Fibroblast of skin of abdomen (primary cell): ENCODE results near the gene MPZL1.
"Not testable (repeated sequence)": the region's sequence is repeated elsewhere in the genome, so short reads cannot be mapped to it uniquely, and the experiment has no call there.

ENCODE experiments used
- DNase-seq: peaks from one replicate; pipeline ENCODE4 v3.0.0-alpha.2; 2013

Gene MPZL1

DNA sequence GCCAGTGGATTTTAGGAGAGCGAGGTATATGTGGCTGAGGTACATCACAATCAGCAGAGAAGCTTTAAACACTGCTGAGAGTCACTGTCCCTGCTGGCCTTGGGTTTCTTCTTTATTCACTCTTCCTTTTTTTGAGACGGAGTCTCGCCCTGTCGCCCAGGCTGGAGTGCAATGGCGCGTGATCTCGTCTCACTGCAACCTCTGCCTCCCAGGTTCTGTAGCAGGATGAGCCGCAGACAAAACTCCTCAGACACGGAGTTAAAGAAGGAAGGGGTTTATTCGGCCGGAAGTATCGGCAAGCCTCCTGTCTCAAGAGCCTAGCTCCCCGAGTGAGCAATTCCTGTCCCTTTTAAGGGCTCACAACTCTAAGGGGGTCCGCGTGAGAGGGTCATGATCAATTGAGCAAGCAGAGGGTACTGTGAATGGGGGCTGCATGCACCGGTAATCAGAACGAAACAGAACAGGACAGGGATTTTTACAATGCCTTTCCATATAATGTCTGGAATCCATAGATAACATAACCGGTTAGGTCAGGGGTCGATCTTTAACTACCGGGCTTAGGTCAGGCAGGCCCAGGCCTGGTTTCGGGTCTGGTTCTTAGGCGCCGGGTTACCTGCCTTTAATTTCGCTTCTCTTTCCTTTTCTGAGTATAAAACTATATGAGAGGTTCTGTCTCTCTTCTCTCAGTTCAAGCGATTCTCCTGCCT is 1.9 kb upstream of the MPZL1 start:
- not testable (repeated sequence) for DNase-seq

DNA sequence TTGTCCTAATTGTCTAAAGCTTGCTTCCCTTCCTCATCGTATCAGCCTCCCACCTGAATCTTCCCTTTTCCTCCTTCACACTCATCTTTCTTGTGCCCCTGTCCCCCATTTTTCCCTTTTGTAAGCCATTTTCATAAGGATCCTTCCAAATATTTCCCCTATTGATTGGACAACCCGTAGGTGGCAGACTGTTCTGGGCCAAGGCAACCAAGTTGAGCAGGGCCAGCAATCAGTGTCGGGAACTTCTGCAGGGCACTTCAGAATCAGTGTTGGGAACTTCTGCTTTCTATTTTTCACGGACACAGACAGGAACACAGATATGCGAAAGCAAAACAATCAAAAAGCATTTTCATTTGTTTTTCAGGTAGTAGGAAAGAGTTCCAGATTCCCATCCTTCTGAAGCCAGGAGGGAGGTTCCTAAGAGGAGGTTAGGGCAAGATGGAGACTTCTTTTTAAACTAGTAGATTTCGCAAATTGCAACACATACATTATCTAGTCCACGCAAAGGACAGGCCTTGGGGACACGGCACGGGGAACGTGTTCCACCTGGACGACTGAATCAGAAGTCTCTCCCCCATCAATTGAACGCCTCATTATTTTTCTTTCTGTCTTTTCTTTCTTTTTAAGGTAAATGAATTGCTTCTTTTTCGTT is 691 bp upstream of the MPZL1 start:
- peak; percentile 63 for DNase-seq

DNA sequence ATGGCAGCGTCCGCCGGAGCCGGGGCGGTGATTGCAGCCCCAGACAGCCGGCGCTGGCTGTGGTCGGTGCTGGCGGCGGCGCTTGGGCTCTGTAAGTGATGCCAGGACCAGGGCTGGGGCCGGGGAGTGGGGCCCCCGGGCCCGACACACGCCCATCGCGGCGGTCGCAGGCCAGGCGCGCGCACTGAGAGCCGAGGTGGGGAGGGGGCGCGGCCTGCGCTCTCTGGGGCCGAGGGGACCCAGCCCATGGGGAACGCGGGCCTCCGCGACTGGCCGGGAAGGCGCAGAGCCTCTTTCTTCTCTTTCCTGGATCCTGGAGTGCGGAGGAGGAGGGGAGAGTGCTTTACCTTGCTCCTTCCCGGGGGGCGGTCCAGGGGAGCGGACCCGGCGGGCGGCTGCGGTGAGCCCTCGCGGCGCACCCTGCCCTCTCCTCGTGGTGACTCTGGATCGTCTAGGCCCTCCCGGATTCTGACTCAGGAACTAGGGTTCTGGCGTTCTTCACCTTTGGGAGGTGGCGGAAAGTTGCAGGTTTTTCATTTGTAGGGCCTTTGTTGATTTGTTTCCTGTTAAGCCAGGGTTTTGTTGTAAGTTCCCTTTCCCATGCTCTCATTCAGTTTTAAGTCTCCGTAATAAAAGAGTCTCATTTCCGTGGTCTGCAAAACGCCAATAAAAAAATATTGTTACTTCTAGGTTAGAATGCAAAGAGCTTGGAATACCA is 529 bp downstream of the MPZL1 start:
- peak; percentile 23 for DNase-seq

DNA sequence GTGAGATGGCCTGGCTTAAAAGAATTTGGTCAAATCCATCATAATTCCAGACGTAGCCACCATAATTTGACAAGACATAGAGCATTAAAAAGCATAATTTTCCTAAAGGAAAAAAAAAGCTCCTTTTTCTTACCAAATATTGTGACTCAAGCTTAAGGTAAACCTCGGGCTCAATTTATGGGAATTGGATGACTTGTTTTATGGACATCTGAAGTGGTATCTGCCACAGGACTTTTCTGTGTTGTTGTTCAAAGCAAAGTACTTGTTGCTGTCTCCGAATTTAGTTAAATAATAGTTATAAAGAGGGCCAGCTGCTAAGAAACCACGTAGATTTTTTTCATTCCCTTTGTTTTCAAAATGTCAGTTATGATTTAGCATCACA is 1.1 kb downstream of the MPZL1 start:
- no peak for DNase-seq

DNA sequence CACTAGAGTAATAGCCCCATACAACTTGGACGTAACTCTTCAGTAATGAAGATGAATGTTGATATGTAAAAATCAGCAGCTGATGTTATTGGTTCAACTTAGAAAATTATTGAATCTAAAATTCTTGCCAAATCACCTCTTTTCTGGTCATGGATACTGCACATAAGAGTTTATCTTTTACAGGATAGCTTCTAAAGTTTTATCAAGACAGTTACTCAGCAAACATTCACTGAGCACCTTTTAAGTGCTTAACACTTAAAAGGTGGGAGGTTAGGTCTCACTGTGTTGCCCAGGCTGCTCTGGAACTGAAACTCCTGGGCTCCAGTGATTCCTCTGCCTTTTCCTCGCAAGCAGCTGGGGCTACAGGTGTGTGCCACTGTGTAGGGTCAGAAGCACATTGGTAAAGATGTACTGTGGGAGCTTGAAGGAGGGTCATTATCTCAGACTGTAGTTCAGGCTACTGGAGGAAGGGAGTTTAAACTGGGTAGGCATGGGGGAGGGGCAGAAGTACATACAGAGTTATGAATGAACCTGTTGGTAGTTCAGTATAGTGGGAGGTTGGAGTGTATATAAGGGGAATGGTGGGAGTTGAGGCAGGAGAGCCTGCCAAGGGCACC is 2.0 kb downstream of the MPZL1 start:
- no peak for DNase-seq

DNA sequence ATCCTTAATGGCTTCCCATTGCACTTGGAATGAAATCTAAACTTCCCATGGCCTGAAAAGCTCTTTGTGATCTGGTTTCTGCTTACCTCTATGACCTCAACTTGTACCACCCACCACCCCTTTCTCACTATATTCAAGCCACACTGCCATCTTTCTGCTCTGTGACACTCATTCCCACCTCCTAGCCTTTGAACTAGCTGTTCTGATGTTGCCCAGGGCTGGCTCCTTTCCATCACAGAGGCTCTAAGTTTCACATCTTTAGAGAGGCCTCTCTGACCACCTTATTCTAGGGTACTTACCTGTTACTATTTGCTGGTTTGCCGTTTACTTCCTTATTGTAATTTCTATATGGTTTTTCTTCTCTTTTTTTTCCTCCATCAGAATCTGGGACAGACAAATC is 4.2 kb downstream of the MPZL1 start:
- no peak for DNase-seq

DNA sequence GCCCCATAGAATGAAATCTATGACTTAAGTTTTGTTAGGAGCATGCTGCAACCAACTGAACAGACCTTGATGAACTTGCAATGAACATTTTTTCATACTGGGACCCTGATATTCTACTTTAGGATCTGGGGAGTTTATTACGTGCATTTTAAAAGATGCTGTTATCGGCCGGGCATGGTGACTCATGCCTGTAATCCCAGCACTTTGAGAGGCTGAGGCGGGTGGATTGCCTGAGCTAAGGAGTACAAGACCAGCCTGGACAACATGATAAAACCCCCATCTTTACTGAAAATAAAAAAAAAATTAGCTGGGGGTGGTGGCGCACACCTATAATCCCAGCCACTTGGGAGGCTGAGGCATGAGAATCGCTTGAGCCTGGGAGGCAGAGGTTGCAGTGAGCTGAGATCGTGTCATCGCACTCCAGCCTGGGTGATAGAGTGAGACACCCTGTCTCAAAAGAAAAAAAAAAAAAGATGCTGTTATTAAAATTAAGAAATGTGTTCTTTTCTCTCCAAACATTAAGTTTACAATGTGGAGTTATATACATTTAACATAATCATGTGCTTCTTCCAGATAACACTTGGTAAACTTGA is 7.1 kb downstream of the MPZL1 start:
- no peak for DNase-seq

DNA sequence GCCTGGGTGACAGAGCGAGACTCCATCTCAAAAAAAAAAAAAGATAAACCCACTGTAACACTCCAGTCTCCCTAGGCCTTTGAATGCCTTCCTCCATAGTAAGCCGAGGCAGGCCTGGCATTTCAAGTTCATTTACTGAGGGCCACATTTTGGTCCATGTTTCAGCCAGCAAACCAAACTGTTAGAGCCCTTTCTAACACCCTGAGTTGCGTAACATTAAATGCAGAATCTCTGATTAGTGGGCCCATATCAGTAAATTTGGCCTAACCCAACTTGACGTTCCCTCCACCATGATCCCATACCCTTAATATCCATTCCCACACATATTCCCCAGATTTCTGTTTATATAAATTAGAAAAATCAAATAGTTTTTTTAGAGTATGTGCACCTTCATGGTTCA is 12.4 kb downstream of the MPZL1 start:
- no peak for DNase-seq

DNA sequence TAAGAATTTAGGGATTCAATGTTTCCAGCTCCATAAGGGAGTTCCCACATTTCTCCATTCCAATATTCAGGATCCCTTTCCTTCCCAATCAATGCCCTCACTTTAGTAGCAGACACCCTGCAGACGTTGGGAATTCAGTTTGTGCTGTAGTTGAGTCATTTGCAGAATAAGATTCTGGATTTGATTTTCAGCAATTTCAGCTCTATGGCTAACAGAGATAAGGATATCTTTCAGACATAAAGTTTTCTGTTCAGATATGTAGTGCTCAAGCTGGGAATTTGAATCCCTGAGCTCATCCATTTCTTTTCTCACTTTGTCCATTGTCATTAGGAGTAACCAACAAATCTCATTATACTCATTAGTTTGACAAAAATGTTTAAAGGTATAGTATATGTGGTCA is 13.1 kb downstream of the MPZL1 start:
- DNase-seq: no peak

DNA sequence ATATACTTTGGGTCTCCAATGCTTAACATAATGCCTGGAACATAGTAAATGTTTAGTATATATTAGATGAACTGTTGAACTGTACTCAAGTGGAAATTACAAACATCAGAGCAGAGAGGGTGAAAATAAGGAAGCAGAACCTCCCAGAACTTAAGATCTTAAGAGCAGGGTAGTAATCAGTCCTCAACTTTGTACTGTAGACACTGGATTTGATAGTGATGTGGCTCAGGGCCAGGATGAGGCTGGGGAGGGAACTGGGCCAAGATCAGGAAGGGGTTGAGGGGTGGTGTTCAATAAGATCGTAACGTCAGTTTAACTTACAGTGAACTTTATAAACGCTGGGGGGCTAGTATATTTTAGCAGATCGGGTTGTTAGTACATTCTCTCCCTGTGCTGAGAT is 15.4 kb downstream of the MPZL1 start:
- no peak for DNase-seq

DNA sequence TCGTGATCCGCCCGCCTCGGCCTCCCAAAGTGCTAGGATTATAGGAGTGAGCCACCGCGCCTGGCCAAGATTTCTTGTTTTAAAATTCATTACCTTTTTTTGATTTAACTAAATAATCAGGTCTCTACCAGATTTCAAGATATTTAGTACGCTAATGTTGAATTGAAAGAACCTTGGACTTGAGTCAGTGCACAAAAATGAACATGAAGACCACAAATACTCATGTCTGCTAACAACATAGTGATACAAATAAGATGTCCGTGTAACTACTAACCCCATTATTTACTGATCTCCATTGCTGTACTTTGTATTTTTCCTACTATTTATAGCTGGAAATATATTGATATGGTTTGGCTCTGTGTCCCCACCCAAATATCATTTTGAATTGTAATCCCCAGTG is 16.4 kb downstream of the MPZL1 start:
- no peak for DNase-seq

DNA sequence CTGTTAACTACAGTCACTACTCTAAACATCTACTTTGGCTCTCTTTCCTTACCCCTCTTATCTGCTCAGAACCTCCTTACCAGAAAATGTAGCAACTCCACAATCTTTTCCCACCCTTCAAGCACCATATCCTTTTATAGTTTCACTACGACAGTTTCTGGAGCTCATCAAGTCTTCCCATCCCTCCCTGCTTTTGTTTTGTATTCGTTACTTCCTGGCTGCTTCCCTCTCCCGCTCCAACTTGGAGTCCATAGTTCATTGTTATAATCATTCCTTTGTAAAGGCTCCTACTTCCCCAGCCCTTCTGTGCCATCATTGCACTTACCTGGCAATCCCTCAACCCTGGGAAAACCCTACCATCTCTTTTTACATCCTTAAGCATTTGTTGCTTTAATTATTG is 18.0 kb downstream of the MPZL1 start:
- no peak for DNase-seq

DNA sequence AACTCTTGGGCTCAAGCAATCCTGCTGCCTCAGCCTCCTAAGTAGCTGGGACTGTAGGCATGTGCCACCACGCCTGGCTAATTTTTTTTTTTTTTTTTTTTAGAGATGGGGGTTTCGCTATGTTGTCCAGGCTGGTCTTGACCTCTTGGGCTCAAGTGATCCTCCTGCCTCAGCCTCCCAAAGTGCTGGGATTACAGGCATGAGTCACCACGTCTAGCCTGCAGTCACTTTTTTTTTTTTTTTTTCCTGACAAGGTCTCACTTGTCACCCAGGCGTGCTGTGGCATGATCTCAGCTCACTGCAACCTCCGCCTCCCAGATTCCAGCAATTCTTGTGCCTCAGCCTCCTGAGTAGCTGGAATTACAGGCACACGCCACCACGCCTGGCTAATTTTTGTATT is 19.3 kb downstream of the MPZL1 start:
- DNase-seq: not testable (repeated sequence)

DNA sequence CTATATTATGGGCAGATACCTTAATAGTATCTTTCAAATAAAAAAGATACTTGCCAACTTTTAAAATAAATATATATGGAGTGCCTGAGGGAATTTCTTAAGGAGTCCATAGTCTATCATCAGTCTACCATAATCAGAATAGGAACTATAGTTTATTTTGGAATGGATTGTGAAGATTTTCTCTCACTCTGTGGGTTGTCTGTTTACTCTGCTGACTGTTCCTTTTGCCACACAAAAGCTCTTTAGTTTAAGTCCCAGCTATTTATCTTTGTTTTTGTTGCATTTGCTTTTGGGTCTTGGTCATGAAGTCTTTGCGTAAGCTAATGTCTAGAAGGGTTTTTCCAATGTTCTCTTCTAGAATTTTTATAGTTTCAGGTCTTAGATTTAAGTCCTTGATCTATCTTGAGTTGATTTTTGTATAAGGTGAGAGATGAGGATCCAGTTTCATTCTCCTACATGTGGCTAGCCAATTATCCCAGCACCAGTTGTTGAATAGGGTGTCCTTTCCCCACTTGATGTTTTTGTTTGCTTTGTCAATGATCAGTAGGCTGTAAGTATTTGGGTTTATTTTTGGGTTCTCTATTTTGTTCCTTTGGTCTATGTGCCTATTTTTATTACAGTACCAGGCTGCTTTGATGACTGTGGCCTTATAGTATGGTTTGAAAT is 20.7 kb downstream of the MPZL1 start:
- not testable (repeated sequence) for DNase-seq

DNA sequence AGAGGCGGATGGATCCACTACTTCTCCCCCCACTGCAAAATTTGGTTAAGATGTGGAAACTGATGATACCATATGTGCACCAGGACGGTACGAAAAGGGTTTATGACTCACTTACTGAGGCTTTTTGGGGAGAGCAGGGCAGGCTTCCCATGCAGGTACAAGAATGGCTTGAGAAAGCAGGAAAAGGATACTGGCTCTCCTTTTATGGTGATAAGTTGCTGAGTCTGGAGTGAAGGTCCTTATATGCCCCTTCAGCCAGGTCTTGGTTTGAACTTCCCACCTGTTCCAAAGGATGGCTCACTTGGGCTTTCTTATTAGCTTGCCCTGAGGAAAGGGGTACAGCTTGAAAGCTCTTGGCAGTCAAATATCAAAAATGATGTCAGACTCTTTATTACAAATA is 23.1 kb downstream of the MPZL1 start:
- no peak for DNase-seq

DNA sequence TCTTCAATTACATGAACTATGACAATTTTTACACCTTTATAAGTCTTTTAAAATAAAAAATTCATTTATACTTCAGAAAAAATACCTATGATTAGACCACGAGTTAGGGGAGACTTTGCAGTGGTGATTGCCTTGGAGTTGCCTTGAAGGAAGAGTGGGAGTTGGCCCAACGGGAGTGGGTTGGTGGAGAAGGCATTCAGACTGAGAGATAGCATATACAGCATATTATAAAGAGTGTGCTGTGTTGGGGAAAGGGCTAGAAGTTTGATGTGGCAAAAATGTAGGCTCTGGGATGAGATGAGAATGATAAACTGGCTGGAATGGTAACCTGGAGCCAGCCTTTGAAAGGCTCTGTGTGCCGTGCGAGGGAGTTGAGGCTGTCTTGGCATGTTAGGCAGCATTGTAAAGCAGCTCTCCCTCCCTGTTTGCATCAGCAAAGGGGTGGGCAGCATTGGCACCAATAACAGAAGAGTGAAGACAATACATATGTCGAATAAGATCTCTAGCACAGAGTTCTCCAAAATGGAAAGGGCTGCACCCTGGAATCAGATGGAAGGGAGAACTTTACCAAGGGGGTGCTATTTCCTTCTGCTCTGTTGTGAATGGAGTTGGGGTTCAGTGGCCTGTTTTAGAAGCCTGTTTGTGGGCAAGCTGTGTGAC is 24.4 kb downstream of the MPZL1 start:
- no peak for DNase-seq

DNA sequence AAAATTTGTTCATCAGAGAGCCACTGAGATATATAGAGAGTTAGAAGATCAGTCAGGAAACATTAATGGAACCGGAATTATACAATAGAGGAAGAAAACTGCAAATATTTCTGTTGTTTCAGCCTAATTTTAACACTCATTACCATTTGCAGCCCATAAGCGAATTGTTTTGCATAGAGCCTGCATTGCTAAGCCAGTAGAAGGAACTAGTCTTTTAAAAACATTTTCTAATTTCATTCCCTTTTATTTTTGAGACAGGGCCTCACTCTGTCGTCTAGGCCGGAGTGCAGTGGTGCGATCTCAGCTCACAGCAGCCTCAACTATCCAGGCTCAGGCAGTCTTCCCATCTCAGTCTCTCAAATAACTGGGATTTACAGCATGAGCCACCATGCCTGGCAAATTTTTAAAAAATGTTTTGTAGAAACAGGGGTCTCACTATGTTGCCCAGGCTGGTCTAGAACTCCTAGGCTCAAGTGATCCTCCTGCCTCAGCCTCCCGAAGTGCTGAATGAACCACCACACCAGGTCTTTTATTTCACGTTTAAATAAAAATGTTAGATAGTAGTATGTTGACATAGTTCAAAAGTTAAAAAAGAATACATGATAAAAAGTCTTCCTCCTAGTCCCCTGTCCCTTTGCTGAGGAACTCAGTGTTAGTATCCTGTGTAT is 25.3 kb downstream of the MPZL1 start:
- no peak for DNase-seq

DNA sequence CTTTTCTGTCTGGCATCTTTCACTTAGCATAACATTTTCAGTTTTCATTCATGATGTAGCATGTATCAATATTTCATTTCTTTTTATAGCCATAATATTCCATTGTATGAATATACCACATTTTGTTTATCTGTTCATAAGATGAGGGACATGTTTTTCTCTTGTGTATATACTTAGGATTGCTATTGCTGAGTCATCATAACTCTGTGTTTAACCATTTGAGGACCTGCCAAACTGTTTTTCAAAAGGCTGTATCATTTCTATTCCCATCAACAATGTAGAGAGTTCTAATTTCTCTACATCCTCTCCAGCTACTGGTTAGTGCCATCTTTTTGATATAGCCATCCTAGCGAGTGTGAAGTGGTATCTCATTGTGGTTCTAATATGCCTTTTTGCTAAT is 26.2 kb downstream of the MPZL1 start:
- DNase-seq: peak; percentile 17

DNA sequence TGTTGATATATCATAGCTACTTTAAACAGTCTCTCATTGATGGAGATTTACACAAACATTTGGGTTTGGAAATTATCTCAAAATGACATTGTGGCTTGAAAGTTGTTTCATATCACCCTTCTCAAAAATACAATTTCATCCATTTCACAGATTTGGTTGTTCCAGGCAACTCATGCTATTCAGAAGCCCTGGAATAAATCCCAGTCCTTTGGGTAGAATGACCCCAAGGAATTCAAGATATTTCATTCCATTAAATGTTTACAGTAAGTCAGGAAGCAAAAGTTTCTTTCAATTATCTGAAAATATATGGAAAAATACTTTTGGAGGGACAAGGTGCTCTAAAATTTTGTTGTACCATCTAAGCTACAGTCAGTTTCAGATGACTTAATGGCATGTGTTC is 27.1 kb downstream of the MPZL1 start:
- peak; percentile 59 for DNase-seq

DNA sequence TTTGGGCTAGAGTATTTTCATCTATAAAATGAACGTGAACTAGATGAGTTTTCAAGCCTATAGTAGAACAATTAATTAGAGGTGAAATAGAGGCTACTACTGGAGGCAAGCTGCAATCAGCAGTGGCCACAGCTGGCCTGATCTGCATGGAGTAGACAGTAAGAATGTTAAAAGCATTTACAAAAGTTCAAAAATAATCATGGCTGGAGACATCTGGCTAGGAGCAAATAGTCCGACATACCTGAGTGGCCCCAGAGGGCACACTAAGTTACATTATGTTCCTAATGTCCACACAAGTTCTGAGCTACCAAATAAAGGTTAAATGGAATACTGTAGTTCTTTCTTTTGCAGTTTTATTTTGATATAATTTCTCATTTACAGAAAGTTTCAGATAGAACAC is 28.0 kb downstream of the MPZL1 start:
- no peak for DNase-seq

DNA sequence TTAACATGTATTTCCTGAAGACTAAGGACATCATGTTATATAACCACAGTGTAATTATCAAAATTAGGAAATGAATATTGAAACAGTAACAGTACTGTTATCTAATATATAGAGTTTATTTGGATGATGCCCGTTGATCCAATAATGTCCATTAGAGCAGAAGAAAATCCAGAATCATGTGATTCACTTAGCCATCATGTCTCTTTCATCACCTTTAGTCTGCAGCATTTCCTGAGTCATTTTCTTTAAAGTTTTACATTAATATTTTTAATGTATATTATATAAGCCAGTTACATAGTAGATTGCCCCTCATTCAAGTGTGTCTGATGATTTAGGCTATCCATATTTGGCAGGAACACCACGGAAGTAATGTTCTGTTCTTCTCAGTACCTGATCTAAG is 28.9 kb downstream of the MPZL1 start:
- DNase-seq: no peak
